ENCODE results near the gene PPP1R11.

The PPP1R11 gene

GRCh38 chr6:30100585-30101443, 33.8 kb downstream of the PPP1R11 start:
- no peaks in the 10 kb centered on the region for H3K27me3 ChIP-seq (ENCODE audit: insufficient read depth, low read length, poor library complexity, severe bottlenecking)
- H3F3A ChIP-seq (ENCODE audit: low read depth): no peaks in the 10 kb centered on the region
- H3K36me3 ChIP-seq (ENCODE audit: insufficient read depth, low read length): no peaks in the 10 kb centered on the region
- peak overlapping the region; percentile 56 for H3K4me2 ChIP-seq (ENCODE audit: low read depth, low read length, poor library complexity, severe bottlenecking)
- H3K79me2 ChIP-seq (ENCODE audit: insufficient read depth, low read length): no peaks in the 10 kb centered on the region
- no peaks in the 10 kb centered on the region for H3K9me3 ChIP-seq (ENCODE audit: insufficient read depth, low read depth, low read length)
- no peak overlapping the region for H3K9ac ChIP-seq (ENCODE audit: low read depth, low read length, poor library complexity, severe bottlenecking)
- no peaks in the 10 kb centered on the region for H3K9me2 ChIP-seq (replicated peaks; ENCODE audit: low read depth, low read length)
- no peaks in the 10 kb centered on the region for H4K20me1 ChIP-seq (ENCODE audit: insufficient read depth, low read length, poor library complexity, severe bottlenecking)
- H3K4me1 ChIP-seq (ENCODE audit: insufficient read depth, low read length, poor library complexity, severe bottlenecking): peaks cover 25% of the 10 kb centered on the region
- TF ChIP-seq CTCF (conservative IDR thresholded peaks at IDR 0.05; ENCODE audit: low read length) (no peak), EZH2phosphoT487 (IDR thresholded peaks at IDR 0.05; ENCODE audit: borderline replicate concordance) (no peak)
- H3K4me3 ChIP-seq (ENCODE audit: low read length, poor library complexity, severe bottlenecking): no peak overlapping the region
- H2AFZ ChIP-seq (ENCODE audit: low read length): 0 out of 2 replicates have a peak overlapping the region, but pooled peaks have one; percentile 94

GRCh38 chr6:30101444-30102413, 34.7 kb downstream of the PPP1R11 start:
- Histone ChIP-seq H3K4me2 (ENCODE audit: low read depth, low read length, poor library complexity, severe bottlenecking) (peak overlapping the region; percentile 79), H3K27me3 (ENCODE audit: insufficient read depth, low read length, poor library complexity, severe bottlenecking) (no peaks in the 10 kb centered on the region), H3K9me3 (ENCODE audit: insufficient read depth, low read depth, low read length) (no peaks in the 10 kb centered on the region), H3F3A (ENCODE audit: low read depth) (no peaks in the 10 kb centered on the region), H3K9me2 (replicated peaks; ENCODE audit: low read depth, low read length) (no peaks in the 10 kb centered on the region), H4K20me1 (ENCODE audit: insufficient read depth, low read length, poor library complexity, severe bottlenecking) (no peaks in the 10 kb centered on the region), H3K79me2 (ENCODE audit: insufficient read depth, low read length) (no peaks in the 10 kb centered on the region), H3K36me3 (ENCODE audit: insufficient read depth, low read length) (no peaks in the 10 kb centered on the region), H3K4me3 (ENCODE audit: low read length, poor library complexity, severe bottlenecking) (peak overlapping the region; percentile 59), H2AFZ (ENCODE audit: low read length) (peak overlapping the region; percentile 94; the same call in 1 of the 2 replicates), H3K9ac (ENCODE audit: low read depth, low read length, poor library complexity, severe bottlenecking) (peak overlapping the region; percentile 49), H3K4me1 (ENCODE audit: insufficient read depth, low read length, poor library complexity, severe bottlenecking) (peaks cover 25% of the 10 kb centered on the region)
- no peak for TF ChIP-seq CTCF (conservative IDR thresholded peaks at IDR 0.05; ENCODE audit: low read length)
- no peak for TF ChIP-seq EZH2phosphoT487 (IDR thresholded peaks at IDR 0.05; ENCODE audit: borderline replicate concordance)

- Histone ChIP-seq H3K4me1 (ENCODE audit: insufficient read depth, low read length, poor library complexity, severe bottlenecking) (peaks cover 25% of the 10 kb centered on the region), H3K9ac (ENCODE audit: low read depth, low read length, poor library complexity, severe bottlenecking) (peak overlapping the region; percentile 61), H4K20me1 (ENCODE audit: insufficient read depth, low read length, poor library complexity, severe bottlenecking) (no peaks in the 10 kb centered on the region), H3K4me2 (ENCODE audit: low read depth, low read length, poor library complexity, severe bottlenecking) (peak overlapping the region; percentile 79), H3K36me3 (ENCODE audit: insufficient read depth, low read length) (no peaks in the 10 kb centered on the region), H3K4me3 (ENCODE audit: low read length, poor library complexity, severe bottlenecking) (peak overlapping the region; percentile 71), H3F3A (ENCODE audit: low read depth) (no peaks in the 10 kb centered on the region), H2AFZ (ENCODE audit: low read length) (peak overlapping the region; percentile 94), H3K27me3 (ENCODE audit: insufficient read depth, low read length, poor library complexity, severe bottlenecking) (no peaks in the 10 kb centered on the region), H3K9me2 (replicated peaks; ENCODE audit: low read depth, low read length) (no peaks in the 10 kb centered on the region), H3K79me2 (ENCODE audit: insufficient read depth, low read length) (no peaks in the 10 kb centered on the region), H3K9me3 (ENCODE audit: insufficient read depth, low read depth, low read length) (no peaks in the 10 kb centered on the region)
- TF ChIP-seq EZH2phosphoT487 (IDR thresholded peaks at IDR 0.05; ENCODE audit: borderline replicate concordance): no peak
- TF ChIP-seq CTCF (conservative IDR thresholded peaks at IDR 0.05; ENCODE audit: low read length): no peak
Observed at GRCh38 chr6:30102414-30102969, 35.5 kb downstream of the PPP1R11 start.
